ENCODE data around the gene ABHD12B.

Gene ABHD12B

DNA sequence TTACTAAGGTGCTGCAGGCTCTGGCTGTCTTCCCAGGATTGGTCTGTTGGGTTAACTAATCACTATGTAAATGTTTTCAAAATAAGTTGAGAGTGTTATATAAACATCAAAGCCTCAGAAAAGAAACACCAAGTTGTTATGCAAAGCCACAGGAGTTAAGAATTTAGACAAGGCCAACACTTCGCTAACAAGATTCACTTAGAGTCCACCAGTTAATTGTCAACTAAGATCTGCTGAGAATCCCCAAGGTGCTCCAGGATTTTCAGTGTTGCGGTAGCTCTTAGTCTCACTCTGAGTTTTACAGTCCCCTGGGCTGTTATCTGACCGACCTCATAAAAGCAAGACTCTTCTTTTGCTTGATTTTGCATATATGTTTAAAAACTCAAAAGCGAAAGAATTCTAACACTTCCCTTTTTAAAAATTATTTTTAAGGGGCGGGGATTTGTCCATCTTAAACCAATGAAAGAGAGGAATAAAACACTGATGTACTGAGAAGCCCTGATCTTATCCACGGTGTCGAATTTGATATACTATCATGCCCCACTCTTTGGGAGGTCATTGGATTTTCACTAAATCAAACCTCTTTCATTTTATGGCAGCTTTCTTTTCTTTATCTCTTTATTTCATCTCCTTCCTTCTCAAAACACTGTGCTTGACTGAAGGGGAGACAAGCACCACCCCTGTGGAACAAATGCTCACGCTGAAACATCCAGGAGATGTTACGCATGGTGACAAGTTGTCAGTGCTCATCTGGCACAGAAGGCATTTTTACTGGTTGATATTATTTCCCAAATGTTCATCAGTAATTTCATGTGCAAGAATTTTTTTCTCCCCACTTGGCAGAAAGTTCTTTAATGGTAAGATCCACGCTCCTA lies 47.9 kb upstream of the ABHD12B start:
- Histone ChIP-seq H3K4me2 (ENCODE audit: low read length) (peak overlapping the region; percentile 99), H3K27me3 (ENCODE audit: low read depth, low read length) (no peaks in the 10 kb centered on the region), H3K36me3 (replicated peaks; ENCODE audit: low read depth, low read length) (peaks cover 58% of the 10 kb centered on the region), H3K9me3 (ENCODE audit: insufficient read depth, low read length) (no peaks in the 10 kb centered on the region), H2AFZ (ENCODE audit: low read depth, low read length) (no peak overlapping the region), H3K79me2 (ENCODE audit: low read length) (peaks cover 98% of the 10 kb centered on the region), H3K27ac (ENCODE audit: low read length) (peak overlapping the region; percentile 96), H3K4me3 (ENCODE audit: low read length) (peak overlapping the region; percentile 73), H3K4me1 (ENCODE audit: low read length) (peaks cover 76% of the 10 kb centered on the region), H3K9ac (ENCODE audit: low read length) (peak overlapping the region; percentile 72), H4K20me1 (ENCODE audit: insufficient read depth, low read length) (peaks cover 84% of the 10 kb centered on the region)
- no peak for TF ChIP-seq EZH2phosphoT487 (IDR thresholded peaks at IDR 0.05; ENCODE audit: low read depth)
- TF ChIP-seq, protein P1, sequence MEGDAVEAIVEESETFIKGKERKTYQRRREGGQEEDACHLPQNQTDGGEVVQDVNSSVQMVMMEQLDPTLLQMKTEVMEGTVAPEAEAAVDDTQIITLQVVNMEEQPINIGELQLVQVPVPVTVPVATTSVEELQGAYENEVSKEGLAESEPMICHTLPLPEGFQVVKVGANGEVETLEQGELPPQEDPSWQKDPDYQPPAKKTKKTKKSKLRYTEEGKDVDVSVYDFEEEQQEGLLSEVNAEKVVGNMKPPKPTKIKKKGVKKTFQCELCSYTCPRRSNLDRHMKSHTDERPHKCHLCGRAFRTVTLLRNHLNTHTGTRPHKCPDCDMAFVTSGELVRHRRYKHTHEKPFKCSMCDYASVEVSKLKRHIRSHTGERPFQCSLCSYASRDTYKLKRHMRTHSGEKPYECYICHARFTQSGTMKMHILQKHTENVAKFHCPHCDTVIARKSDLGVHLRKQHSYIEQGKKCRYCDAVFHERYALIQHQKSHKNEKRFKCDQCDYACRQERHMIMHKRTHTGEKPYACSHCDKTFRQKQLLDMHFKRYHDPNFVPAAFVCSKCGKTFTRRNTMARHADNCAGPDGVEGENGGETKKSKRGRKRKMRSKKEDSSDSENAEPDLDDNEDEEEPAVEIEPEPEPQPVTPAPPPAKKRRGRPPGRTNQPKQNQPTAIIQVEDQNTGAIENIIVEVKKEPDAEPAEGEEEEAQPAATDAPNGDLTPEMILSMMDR (IDR thresholded peaks at IDR 0.05; ENCODE audit: low read depth, low read length) = no peak

DNA sequence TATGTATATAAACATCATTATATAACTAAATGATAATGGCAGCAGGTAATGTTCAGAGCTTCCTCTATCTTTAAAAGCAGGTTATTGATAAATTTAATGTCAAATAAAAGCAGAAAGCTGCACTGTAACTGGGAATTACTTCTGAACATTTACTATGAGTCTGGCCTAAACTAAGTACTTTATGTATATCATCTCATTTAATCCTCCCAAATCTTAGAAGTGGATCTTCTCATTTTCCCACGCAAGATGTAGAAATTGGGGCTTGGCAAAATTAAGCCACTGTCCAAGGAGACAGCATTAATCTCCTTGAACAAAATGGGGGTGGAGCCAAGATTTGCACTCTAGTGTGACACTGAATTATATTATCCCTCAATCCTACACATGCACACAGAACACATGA lies 46.5 kb upstream of the ABHD12B start:
- Histone ChIP-seq H2AFZ (ENCODE audit: low read depth, low read length) (no peak overlapping the region), H3K4me3 (ENCODE audit: low read length) (no peak overlapping the region), H3K27me3 (ENCODE audit: low read depth, low read length) (no peaks in the 10 kb centered on the region), H3K9me3 (ENCODE audit: insufficient read depth, low read length) (no peaks in the 10 kb centered on the region), H3K36me3 (replicated peaks; ENCODE audit: low read depth, low read length) (peaks cover 53% of the 10 kb centered on the region), H3K4me1 (ENCODE audit: low read length) (peaks cover 67% of the 10 kb centered on the region), H3K79me2 (ENCODE audit: low read length) (peaks cover 98% of the 10 kb centered on the region), H3K9ac (ENCODE audit: low read length) (no peak overlapping the region), H3K4me2 (ENCODE audit: low read length) (peak overlapping the region; percentile 99; the same call in 1 of the 2 replicates), H4K20me1 (ENCODE audit: insufficient read depth, low read length) (peaks cover 87% of the 10 kb centered on the region), H3K27ac (ENCODE audit: low read length) (0 out of 2 replicates have a peak overlapping the region, but pooled peaks have one; percentile 96)
- TF ChIP-seq, protein P1 (IDR thresholded peaks at IDR 0.05; ENCODE audit: low read depth, low read length) = no peak
- no peak for TF ChIP-seq EZH2phosphoT487 (IDR thresholded peaks at IDR 0.05; ENCODE audit: low read depth)

DNA sequence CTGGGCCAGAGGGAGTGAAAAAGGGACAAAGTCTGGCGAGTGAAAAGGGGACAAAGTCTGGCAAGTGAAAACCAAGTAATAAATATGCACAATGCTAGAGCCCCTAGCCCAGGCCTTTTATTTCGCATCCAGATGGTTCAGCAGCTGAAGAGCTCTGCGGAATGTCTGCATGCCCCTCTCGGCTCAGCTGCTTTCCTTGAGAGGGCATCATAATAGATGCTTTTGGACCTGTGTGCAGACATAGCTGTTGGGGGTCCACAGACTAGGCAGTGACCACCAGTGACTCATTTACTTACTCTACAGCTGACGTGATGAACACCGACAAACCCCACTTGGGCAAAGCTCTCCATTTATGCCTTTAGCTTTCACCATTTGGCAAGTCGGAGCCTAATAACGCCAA lies 45.2 kb upstream of the ABHD12B start:
- Histone ChIP-seq H3K4me2 (ENCODE audit: low read length) (no peak overlapping the region), H4K20me1 (ENCODE audit: insufficient read depth, low read length) (peaks cover 75% of the 10 kb centered on the region), H2AFZ (ENCODE audit: low read depth, low read length) (no peak overlapping the region), H3K79me2 (ENCODE audit: low read length) (peaks cover 89% of the 10 kb centered on the region), H3K27me3 (ENCODE audit: low read depth, low read length) (no peaks in the 10 kb centered on the region), H3K27ac (ENCODE audit: low read length) (no peak overlapping the region), H3K4me3 (ENCODE audit: low read length) (no peak overlapping the region), H3K36me3 (replicated peaks; ENCODE audit: low read depth, low read length) (peaks cover 42% of the 10 kb centered on the region), H3K9me3 (ENCODE audit: insufficient read depth, low read length) (no peaks in the 10 kb centered on the region), H3K9ac (ENCODE audit: low read length) (no peak overlapping the region), H3K4me1 (ENCODE audit: low read length) (peaks cover 54% of the 10 kb centered on the region)
- TF ChIP-seq, protein P1 (IDR thresholded peaks at IDR 0.05; ENCODE audit: low read depth, low read length) = no peak
- TF ChIP-seq EZH2phosphoT487 (IDR thresholded peaks at IDR 0.05; ENCODE audit: low read depth) = no peak

DNA sequence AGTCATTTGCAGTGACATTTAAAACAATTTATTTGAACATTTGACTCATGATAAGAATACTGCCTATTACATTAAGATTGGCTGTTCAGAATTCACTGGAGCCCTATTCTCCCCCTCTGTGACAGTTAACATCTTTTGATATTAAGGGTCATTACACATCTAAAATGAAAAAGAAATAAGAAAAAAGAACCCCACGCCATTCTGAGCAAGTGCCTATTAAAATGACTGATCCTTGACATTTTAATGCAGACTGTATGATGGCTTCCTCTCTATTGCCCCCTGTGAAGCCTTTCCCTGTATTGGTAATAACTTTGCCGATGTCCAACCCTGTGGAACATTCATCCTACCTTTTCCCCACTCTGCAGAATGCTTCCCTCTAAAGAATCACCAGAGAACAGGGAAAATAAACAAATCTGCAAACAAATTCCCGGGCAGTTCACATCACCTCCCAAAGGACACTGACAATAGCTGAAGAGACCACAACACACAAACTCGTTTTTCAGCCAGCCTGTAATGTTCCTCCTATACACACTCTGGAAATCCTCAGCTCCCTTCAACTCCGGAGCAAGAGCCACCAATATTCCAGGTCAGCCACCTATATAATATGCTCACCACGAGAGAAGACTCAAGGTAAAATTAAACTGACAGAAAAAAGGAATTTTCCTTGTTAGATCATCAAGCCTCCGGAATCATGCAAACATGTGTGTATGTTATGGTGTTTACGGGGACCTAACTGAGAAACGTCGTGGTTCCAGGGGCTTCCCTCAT lies 42.9 kb upstream of the ABHD12B start:
- Histone ChIP-seq H3K27me3 (ENCODE audit: low read depth, low read length) (peaks cover 5% of the 10 kb centered on the region; the same call in 1 of the 2 replicates), H3K4me1 (ENCODE audit: low read length) (peaks cover 40% of the 10 kb centered on the region), H3K9me3 (ENCODE audit: insufficient read depth, low read length) (no peaks in the 10 kb centered on the region), H3K9ac (ENCODE audit: low read length) (peak overlapping the region; percentile 86), H3K79me2 (ENCODE audit: low read length) (peaks cover 67% of the 10 kb centered on the region), H3K4me2 (ENCODE audit: low read length) (peak overlapping the region; percentile 89), H2AFZ (ENCODE audit: low read depth, low read length) (no peak overlapping the region), H3K4me3 (ENCODE audit: low read length) (peak overlapping the region; percentile 90), H3K27ac (ENCODE audit: low read length) (no peak overlapping the region), H3K36me3 (replicated peaks; ENCODE audit: low read depth, low read length) (peaks cover 39% of the 10 kb centered on the region), H4K20me1 (ENCODE audit: insufficient read depth, low read length) (peaks cover 56% of the 10 kb centered on the region)
- TF ChIP-seq, protein P1 (IDR thresholded peaks at IDR 0.05; ENCODE audit: low read depth, low read length) = no peak
- TF ChIP-seq EZH2phosphoT487 (IDR thresholded peaks at IDR 0.05; ENCODE audit: low read depth) = no peak
